GM19463 (cell line): ENCODE data around the gene CWC27.

Experiments used
- ATAC-seq: cut with Tn5 transposase; IDR thresholded peaks from one replicate; pipeline ENCODE4 v1.9.1; 2021; ENCODE audit warnings: mild to moderate bottlenecking, moderate library complexity; ENCODE audit not compliant: unreplicated experiment

CWC27 gene

GRCh38 chr5:64768358-64769312 is at the start of gene CWC27, which contains the start of gene SREK1IP1:
CWC27 (plus strand) TSS chr5:64768930; CDS start chr5:64769147, 217 bp downstream.
SREK1IP1 (minus strand) TSS chr5:64768691; CDS start chr5:64768517, 174 bp downstream.
- peak; percentile 97 for ATAC-seq

DNA sequence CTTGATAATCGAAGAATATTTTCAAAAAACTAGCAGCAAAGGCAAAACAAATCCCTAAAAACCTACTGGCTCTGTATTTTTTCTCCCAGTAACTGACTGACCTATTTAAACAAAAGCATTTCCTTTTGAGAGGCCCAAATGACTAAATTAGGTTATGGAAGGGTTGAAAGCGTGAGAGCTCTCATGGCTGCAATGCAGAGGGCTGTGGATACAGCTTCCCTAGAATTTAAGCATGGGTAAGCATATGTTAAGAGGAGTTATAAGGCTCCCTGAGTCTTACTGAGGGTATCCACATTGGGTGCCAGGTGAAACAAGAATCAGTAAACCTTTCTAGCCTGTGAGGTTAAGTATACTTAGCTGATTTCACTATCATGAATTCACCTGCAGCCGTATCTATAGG is 46.1 kb upstream of the CWC27 start:
- ATAC-seq, result no peak

DNA sequence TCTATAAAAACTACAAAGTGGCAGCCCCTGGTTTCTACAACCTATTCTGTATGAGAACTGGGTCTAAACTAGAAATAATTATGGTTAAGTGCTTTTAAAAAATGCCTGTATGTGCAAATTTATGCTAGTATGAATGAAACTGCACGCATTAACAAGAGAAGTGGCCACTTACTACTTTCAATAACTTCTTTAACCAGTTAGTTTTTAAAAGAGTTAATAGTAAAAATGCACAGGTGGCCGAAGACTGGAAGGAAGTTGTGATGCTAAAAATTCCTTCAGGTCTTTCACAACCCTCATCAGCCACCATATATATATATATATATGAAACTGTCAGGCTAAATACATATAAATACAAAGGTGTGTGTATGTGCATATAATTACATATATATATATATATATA is 41.6 kb upstream of the CWC27 start:
- ATAC-seq, result no peak

DNA sequence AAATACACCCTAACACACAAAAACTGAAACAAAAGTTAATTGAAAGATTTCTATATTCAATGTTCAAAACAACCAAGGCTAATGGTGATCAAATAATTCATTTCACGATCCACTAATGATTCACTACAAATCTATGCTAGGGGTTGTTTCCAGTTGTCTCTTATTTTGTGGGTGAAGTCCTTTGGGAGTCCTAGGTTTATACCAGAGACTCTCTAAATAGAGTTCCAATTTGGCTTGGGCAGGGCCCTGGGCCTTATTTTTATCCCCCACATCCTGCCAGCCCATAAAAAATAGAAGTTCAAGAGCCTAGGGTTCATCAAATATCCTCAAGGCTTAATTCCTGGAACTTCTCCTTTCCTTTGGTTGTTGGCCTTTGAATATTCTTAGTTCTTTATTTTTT is 26.3 kb upstream of the CWC27 start:
- no peak for ATAC-seq

DNA sequence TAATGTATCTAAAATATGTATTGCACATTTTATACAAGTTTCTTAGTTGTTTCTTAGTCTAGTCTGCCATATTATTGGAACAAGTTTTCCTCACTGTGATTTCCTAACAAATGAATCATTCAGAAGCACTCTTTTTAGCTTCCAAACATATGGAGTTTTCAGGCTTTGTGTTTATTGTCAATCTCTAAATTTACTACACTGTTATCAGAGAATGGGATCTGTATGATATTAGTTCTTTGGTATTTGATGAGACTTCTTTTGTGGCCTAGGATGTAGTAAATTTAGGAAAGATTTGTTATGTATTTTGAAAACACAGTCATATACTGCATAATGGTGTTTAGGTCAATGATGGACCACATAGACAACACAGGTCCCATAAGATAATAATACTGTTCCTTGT is 25.9 kb upstream of the CWC27 start:
- ATAC-seq, result no peak

GRCh38 chr5:64744914-64745313 is 23.8 kb upstream of the CWC27 start:
- ATAC-seq, result no peak

DNA sequence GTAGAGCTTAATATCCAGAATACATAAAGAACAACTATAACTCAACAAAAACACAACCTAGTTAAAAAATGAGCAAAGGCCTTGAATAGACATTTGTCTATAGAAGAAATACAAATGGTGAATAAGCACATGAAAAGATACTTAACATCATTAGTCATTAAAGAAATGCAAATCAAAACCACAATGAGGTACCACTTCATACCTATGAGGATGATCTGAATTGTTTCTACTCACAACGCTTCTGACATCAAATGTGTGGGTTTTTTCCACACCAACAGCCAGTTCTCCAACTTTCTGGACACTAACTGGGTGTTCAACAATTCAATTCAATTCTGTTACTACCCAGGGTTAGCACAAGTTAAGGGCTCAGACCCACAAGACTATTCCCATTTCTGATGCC is 22.3 kb upstream of the CWC27 start:
- ATAC-seq, result no peak

DNA sequence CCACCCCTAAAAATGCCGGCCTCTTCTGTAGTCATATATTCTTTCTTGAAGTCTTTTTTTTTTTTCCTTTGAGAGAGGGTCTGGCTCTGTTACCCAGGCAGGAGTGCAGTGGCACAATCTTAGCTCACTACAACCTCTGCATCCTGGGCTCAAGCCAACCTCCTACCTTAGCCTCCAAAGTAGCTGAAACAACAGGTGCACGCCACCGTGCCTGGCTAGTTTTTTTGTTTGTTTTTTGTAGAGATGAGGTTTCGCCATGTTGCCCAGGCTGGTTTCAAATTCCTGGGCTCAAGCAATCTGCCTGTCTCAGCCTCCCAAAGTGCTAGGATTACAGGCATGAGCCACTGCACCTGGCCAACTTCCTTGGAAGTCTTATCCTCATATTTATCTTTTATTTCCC is 19.3 kb upstream of the CWC27 start:
- no peak for ATAC-seq

- no peak for ATAC-seq
These were observed 14.7 kb upstream of the CWC27 start for GRCh38 chr5:64754066-64754465.

GRCh38 chr5:64758901-64759300 is 9.8 kb upstream of the CWC27 start:
- ATAC-seq, result no peak

GRCh38 chr5:64759960-64760660 is 8.6 kb upstream of the CWC27 start:
- no peak for ATAC-seq

GRCh38 chr5:64763948-64764503 is 4.7 kb upstream of the CWC27 start:
- no peak for ATAC-seq

DNA sequence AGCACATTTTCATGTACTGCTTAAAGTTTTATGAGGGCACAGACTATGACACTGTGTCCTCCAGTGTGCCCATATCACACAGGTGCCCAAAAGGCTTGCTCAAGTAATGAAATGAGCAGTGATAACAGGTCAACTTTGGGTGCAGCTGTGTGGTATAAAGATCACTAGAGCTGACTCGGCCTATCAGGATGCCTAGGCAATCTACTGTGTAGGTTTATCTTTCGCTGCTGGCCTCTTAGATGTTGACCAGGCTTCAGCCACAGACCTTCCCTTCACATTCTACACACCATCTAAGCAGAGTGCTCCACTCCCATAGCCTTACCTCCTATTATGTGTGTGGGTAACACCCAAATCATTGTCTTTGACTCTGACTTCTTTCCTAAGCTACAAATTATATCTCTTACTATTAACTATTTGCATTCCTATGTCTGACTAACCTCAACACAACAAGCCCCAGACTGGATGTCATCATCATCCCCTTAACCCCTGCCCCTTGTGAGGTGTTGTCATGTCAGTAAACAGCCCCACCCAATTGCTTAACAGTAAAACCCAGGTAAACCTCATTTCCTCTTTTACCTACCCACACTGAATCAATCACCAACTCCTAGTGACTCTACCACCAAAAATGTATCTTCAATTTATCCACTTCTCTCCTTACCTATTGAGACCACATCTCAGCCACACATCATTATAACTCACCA is 2.8 kb upstream of the CWC27 start:
- no peak for ATAC-seq

DNA sequence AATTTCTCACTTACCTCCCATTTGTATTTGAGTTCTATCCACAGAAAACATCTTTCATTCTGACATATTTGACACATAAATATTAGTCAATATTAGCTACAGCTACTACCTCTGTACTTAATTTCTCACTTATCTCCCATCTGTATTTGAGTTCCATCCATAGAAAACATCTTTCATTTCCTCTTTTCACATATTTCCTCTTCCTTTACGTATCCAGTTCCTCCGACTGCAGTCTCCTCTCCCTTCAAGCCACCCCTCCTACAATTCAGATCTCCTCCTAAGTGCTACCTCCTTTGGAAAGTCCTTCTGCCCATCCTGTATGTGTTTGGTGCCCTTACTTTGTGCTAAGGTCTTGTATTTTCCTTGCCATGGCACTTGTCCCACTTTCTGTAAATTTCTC is 1.8 kb upstream of the CWC27 start:
- ATAC-seq, result no peak

- peak; percentile 0 for ATAC-seq
These were observed 772 bp upstream of the CWC27 start for GRCh38 chr5:64767959-64768357.

- no peak for ATAC-seq
These were observed 1.1 kb downstream of the CWC27 start for GRCh38 chr5:64769855-64770254.

DNA sequence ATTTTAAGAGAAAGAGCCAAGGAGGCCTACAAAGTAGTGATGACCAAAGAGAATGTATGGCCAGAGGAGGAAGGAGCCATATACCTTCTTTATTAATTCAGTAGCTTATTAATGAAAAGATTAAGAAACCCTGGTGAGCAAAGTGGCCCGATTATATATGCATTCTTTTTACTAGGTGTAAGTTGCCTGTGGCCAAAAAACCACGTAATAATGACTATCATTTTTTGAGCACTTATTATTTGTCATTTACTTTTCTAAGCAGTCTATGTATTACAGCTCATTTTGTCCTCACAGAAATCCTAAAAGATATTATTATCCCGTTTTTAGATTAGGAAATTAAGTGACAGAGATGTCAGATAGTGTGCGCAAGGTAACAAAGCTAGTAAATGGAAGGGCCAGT is 3.0 kb downstream of the CWC27 start:
- no peak for ATAC-seq

GRCh38 chr5:64773533-64773932 is 4.8 kb downstream of the CWC27 start:
- no peak for ATAC-seq

- ATAC-seq, result no peak
These were observed 6.6 kb downstream of the CWC27 start for GRCh38 chr5:64775291-64775690.

- peak; percentile 89 for ATAC-seq
These were observed 15.8 kb downstream of the CWC27 start for GRCh38 chr5:64784451-64785025.

GRCh38 chr5:64786372-64786771 is 17.6 kb downstream of the CWC27 start:
- no peak for ATAC-seq
